ENCODE results near the gene ABTB1. TPM values are rescaled to one million over a fixed set of nuclear protein-coding genes. Genes with fewer than 3 reads are reported as not detected.

ABTB1 gene
- total RNA-seq, 2 experiments from 2014 or later = 4.4 to 14.5 TPM

DNA sequence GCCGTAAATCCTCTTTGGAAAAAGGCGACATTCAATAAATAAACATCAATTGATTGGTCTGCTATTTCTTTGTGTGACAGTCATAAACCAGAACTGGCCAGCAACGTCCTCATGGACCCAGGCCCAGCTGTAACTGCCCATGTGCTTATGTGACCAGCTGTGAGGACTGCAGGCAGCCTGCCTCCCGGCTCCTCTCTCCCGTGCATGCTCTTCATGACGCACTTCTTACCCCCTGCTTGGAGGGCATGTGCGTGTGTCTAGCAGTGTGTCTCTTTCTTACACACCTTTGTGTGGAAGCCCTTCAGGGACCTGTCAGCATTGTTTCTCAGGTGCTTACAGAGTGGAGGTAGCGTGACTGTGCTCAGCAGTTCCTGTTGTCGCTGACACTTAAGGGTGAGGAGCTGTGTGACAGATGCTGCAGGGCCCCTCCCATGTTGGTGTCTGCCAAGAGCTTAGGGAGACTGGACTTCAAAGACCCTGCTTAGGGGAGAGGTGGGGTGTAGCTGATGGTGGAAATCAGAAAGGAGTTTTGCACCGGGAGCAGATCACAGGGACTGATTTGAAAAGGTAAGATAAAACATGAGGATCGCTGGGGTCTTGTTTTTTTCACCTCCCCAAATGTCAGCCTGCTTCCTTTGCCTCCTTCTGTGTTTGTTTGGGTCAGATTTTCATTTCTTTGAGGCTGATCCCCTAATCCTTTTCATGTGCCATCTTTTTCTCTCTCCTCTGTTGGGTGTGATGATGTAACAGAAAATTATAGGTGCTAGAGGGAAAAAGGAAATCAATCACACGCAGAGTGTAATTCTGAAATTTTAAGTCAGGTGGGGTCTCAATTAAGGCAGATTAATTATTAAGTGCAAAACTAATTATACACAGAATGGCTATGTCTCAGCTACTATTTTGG is 41.7 kb upstream of the ABTB1 start:
- no peak overlapping the region for H3K27ac ChIP-seq (ENCODE audit: low read depth, low read length, poor library complexity, severe bottlenecking)
- peak overlapping the region; percentile 54; the same call in 1 of the 2 replicates for H2AFZ ChIP-seq (ENCODE audit: low read length)
- no peaks in the 10 kb centered on the region for H3K36me3 ChIP-seq (ENCODE audit: insufficient read depth, low read length)
- ChIA-PET CTCF (ENCODE audit: unreplicated experiment) (no interaction called here), POLR2A (interaction anchor here (0.6 to 1.0 kb wide), 3 partner anchors 12 to 105 kb away, joined by 3 read pairs; no protein-coding TSS in a partner anchor)
- H3K4me1 ChIP-seq (ENCODE audit: insufficient read depth, low read length, poor library complexity, severe bottlenecking) = peaks cover 17% of the 10 kb centered on the region
- DNase-seq (ENCODE audit: low spot score) = no peak
- H4K20me1 ChIP-seq (ENCODE audit: insufficient read depth, low read length) = no peaks in the 10 kb centered on the region
- peak overlapping the region; percentile 71 for H3K4me3 ChIP-seq (ENCODE audit: low read depth, low read length, poor library complexity, severe bottlenecking)
- no peaks in the 10 kb centered on the region for H3K79me2 ChIP-seq (ENCODE audit: insufficient read depth, low read depth, low read length)
- H3K4me2 ChIP-seq (ENCODE audit: low read length) = peak overlapping the region; percentile 55
- no TSS peak for BruUV-seq (replicated peaks)
- TF ChIP-seq, protein P1, sequence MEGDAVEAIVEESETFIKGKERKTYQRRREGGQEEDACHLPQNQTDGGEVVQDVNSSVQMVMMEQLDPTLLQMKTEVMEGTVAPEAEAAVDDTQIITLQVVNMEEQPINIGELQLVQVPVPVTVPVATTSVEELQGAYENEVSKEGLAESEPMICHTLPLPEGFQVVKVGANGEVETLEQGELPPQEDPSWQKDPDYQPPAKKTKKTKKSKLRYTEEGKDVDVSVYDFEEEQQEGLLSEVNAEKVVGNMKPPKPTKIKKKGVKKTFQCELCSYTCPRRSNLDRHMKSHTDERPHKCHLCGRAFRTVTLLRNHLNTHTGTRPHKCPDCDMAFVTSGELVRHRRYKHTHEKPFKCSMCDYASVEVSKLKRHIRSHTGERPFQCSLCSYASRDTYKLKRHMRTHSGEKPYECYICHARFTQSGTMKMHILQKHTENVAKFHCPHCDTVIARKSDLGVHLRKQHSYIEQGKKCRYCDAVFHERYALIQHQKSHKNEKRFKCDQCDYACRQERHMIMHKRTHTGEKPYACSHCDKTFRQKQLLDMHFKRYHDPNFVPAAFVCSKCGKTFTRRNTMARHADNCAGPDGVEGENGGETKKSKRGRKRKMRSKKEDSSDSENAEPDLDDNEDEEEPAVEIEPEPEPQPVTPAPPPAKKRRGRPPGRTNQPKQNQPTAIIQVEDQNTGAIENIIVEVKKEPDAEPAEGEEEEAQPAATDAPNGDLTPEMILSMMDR (conservative IDR thresholded peaks at IDR 0.05; ENCODE audit: low read length) = no peak
- no peak for TF ChIP-seq EZH2phosphoT487 (IDR thresholded peaks at IDR 0.05; ENCODE audit: borderline replicate concordance, low read depth, low read length)
- H3K9me2 ChIP-seq (ENCODE audit: insufficient read depth, low read length) = no peaks in the 10 kb centered on the region
- intact Hi-C loops (cut with micrococcal nuclease; ENCODE audit: unreplicated experiment) = no loop called here
- no peaks in the 10 kb centered on the region for H3K9me3 ChIP-seq (ENCODE audit: low read length)

DNA sequence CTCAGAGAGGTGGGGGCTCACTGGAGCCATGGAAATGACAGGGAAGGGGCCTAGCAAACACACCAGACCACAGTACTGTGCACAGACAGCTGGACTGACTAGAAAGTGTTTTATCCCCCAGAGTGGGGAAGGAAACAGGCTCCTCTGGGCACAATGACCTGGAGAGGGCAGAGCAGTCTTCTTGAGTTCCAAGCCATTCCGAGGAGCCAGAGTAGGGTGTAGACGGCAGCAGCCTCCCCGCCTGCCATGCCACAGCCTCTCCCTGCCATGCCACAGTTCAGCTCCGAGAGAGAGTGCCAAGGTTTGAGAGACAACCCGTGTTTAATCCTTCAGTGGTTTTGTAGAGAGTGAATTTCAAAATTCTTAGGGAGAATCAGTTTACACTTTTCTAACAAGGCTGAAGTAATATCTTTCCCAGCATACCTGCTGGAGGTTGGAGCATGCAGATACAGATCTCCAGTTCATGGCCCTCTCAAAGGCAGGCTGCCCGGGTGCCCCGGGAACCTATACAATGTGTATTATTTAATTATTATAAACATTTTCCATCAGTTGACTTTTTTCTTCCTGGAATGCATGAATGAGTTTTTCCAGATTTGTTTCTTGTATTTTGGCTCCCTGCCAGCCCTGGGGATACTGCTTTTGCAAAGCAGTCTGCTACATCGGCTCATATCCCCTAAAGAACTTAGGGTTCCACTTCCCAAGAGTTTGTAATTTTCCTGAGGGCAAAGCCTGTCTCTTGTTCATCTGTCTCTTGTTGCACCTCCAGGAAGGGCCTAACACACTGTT is 40.5 kb upstream of the ABTB1 start:
- POLR2A ChIA-PET = no interaction called here
- Histone ChIP-seq H3K27ac (ENCODE audit: low read depth, low read length, poor library complexity, severe bottlenecking) (no peak overlapping the region), H4K20me1 (ENCODE audit: insufficient read depth, low read length) (no peaks in the 10 kb centered on the region), H3K79me2 (ENCODE audit: insufficient read depth, low read depth, low read length) (no peaks in the 10 kb centered on the region), H3K4me2 (ENCODE audit: low read length) (no peak overlapping the region), H3K36me3 (ENCODE audit: insufficient read depth, low read length) (no peaks in the 10 kb centered on the region), H3K9me3 (ENCODE audit: low read length) (no peaks in the 10 kb centered on the region), H3K4me3 (ENCODE audit: low read depth, low read length, poor library complexity, severe bottlenecking) (no peak overlapping the region), H3K4me1 (ENCODE audit: insufficient read depth, low read length, poor library complexity, severe bottlenecking) (peaks cover 21% of the 10 kb centered on the region), H3K9me2 (ENCODE audit: insufficient read depth, low read length) (no peaks in the 10 kb centered on the region), H2AFZ (ENCODE audit: low read length) (no peak overlapping the region)
- BruUV-seq (replicated peaks) = no TSS peak
- no peak for DNase-seq (ENCODE audit: low spot score)
- CTCF ChIA-PET (ENCODE audit: unreplicated experiment) = no interaction called here
- intact Hi-C loops (cut with micrococcal nuclease; ENCODE audit: unreplicated experiment) = no loop called here
- TF ChIP-seq EZH2phosphoT487 (IDR thresholded peaks at IDR 0.05; ENCODE audit: borderline replicate concordance, low read depth, low read length) = no peak
- TF ChIP-seq, protein P1 (conservative IDR thresholded peaks at IDR 0.05; ENCODE audit: low read length) = no peak

Data from OCI-LY7 (cell line).